Stimulated activated CD8-positive, alpha-beta memory T cell treated with anti-CD3 and anti-CD28 coated beads, Interleukin-15, amount 100 ng/mL, for 4 hours (primary cell): ENCODE results near the gene MCOLN1.

Experiments
- DNase-seq, 2 donors: peaks; one replicate each; pipeline ENCODE4 v3.0.0-alpha.2; 2020; ENCODE audit warnings: low read depth in 2 of 2

MCOLN1 gene

DNA sequence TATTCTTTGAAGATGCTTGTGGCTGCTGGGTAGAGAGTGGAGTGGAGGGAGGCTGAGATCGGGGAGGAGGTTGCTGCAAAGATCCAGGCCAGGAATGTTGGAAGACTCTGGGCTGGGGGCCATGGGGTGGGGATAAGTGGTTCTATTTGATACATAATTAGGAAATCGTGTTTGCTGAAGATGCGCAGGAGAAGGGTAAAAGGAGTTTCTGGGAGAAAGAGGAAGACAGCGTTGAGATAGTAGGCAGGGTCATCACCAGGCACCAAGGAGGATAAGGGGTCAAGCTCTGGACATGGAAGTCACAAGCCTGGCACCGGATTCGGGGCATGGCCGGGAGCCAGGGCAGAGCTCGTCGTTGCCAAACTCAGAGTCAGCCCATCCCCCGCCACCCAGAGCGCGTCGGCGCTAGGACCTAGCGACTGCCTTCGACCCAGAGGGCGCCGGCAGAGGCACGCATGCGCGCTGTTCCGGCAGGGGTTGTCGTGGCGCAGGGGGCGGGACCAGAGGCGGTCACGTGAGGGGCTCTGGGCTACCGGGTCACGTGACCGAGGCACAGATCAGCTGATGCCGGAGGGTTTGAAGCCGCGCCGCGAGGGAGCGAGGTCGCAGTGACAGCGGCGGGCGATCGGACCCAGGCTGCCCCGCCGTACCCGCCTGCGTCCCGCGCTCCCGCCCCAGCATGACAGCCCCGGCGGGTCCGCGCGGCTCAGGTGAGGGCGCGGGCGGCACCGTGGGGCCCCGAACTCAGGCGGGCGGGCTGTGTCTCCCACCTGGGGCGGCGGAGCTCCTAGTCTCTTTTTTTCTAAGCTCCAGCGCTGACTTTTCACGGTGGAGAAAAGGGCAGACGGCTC, at the start of gene MCOLN1:
Gene MCOLN1 (plus strand): TSS at position 553 of the 851 bp plus-strand sequence. CDS start 127 bp downstream, at position 680.
- DNase-seq = peak; percentile 99

DNA sequence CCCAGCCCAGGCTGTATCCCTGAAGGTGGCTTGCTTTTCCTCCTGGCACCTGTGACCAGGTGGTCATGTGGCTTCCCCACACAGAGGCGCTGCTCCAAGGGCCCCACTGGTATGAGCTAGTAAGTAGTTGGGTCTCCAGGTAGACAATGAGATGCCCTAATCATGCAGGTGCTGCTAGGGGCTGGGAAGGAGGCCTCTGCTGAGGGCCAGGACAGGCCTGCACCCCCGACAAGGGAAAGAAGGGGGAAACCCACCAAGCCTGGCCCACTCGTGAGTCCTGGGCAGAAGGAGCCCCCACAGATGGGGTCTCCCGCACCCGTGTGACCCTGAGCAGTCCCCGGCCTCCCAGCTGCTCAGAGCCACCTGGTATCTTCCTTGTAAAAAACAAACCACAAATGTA, 46.8 kb upstream of the MCOLN1 start:
- DNase-seq = no peak

DNA sequence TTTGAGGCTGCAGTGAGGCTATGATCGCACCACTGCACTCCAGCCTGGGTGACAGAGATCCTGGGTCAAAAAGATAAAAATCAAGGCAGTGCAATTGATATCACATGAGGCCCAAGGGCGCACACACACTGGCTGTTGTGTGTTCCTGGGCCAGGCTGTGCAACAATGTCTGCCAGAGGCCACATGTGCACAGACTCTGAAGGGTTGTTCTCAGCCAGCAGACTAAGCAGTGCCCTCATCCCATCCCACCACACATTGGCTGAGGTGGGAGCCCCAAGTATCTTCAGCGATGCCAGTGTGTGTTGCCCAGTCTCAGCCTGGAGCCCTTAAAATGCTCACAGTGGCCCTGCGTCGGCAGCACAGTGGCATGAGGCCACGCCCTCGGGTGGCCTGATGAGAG, 46.2 kb upstream of the MCOLN1 start:
- no peak for DNase-seq

DNA sequence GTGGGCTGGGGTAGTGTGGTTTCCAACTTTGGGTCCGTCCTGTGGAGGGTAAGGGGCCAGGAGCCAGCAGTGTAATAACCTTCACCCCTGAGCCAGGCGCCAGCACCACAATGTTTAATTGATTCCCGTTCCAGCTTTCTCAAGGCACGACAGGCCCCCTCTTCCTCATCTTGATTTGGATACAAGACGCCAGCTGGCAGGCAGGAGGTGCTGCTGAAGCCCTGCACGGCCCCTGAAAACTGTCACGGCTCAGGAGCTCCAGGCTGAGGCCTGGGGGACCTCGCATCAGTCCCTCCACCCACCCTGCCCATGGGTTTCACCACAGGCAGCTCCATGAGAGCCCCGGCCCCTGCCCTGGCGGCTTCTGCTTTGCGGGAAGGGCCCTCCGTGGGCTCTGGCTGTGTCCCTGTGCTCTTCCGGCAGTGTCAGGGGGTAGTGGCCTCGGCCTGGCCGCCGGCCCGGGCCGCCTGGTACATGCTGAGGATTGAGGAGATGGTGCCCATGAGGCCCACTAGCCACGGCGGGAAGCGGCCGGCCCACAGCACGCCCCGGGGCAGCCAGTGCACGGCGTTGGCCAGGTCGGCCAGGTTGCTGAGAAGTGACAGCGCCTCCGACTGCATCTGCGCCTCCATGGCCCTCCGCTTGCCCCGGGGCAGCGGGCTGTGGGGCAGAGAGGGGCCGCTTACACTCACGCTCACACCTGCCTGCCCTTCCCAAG, 45.5 kb upstream of the MCOLN1 start:
- DNase-seq = no peak

DNA sequence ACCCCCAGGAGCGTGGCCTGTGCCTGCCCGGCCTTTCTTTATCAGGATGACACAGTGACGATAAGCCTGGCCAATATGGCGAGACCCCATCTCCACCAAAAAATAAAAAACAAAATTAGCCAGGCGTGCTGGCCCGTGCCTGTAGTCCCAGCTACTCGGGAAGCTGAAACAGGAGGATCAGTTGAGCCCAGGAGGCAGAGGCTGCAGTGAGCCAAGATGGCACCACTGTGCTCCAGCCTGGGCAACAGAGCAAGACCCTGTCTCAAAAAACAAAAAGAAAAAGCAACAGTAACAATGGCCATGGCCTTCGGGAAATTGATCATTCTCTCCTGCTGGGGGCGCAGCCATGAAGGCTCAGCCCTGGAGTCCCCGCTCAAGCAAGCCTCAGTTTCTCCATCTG, 44.7 kb upstream of the MCOLN1 start:
- no peak for DNase-seq

DNA sequence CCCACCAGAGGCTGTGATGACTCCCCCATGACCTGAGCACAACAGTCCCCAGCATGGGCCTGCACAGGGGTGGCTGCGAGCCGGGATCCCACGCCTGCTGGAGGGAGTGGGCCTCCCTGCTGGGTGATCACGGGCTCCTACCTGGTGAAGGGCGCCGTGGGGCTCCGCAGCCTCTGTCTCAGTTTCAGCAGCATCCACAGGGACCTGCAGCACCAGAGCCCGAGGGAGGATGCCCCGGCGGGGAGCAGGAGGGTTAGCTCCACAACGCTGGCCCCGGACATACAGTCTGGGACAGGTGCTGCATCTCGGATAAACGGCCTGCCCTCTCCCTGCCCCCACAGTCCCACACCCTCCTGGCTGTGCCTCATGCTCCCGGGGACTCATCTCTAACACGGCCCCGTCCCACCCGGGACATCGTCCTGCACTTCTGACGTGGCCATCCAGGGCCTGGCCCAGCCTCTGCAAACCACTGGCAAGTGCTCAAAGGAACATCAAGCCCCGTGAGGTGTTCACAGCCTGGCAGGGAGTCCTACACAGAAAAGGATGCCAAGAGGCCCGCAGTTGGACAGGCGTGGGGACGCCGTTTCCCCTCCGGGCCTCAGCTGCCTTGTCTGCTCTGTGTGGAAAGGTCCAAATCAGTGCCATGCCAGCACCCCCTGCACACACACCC, 44.1 kb upstream of the MCOLN1 start:
- no peak for DNase-seq

DNA sequence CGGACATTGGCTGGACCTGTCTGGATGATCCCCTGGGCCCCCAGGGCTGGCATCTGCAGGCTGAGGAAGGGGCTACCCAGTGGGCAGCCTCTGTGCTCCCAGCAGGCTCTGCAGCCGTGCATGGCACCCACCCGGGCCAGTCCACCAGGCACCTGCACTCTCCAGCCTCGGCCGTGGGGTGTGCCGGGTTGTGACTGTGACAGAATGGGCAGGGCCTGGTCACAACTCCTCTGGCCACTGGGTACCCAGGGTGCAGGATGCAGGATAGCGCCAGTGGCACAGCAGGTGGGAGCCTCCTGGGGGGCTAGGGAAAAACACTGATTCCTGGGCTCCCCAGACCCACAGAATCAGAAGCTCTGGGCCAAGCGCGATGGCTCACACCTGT, 43.6 kb upstream of the MCOLN1 start:
- DNase-seq = no peak

DNA sequence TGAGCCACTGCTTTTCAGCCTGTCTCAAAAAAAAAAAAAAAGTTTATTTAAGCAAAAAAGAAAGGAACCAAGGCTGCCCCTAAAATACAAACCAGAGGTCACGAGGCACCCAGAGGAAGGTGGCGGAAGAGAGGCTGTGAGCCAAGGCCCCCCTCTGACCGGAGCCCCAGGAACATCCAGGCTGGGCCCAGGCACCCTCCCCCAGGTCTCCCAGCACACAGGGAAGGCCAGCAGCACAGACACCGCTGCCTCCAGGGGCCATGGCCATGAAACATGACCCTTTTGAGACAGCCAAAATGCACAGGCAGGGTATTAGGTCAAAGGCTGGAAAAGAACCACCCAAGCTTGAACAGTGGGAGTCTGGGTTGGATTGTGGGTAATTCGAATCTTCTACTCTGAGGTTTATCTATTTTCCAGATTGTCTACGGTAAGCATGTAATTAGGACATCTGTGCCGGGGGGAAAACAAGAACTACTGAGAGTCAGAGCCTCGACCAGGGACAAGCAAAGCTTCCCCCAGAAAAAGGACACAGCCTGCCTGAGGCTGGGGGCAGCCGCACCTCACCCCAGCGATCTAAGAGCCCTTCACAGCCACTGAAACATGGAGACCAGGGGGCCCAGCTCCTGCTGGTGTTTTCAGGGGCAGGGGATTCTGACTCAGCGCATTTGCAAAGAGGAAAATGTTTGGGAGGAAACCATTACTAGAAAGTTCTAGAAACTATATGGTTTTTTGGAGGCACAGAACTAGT, 42.0 kb upstream of the MCOLN1 start:
- no peak for DNase-seq

DNA sequence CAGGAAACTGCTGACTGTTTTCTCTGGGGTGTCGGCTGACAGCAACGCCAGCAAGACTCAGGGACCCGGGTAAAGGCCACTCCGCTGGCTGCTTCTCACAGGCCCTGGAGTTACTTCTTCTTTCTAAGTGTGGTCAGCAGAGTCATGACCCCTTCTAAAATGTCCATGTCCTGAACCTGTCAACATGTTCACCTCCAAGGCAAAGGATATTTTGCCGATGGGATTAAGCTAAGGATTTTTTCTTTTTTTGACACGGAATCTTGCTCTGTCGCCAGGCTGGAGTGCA, 41.5 kb upstream of the MCOLN1 start:
- DNase-seq = no peak

DNA sequence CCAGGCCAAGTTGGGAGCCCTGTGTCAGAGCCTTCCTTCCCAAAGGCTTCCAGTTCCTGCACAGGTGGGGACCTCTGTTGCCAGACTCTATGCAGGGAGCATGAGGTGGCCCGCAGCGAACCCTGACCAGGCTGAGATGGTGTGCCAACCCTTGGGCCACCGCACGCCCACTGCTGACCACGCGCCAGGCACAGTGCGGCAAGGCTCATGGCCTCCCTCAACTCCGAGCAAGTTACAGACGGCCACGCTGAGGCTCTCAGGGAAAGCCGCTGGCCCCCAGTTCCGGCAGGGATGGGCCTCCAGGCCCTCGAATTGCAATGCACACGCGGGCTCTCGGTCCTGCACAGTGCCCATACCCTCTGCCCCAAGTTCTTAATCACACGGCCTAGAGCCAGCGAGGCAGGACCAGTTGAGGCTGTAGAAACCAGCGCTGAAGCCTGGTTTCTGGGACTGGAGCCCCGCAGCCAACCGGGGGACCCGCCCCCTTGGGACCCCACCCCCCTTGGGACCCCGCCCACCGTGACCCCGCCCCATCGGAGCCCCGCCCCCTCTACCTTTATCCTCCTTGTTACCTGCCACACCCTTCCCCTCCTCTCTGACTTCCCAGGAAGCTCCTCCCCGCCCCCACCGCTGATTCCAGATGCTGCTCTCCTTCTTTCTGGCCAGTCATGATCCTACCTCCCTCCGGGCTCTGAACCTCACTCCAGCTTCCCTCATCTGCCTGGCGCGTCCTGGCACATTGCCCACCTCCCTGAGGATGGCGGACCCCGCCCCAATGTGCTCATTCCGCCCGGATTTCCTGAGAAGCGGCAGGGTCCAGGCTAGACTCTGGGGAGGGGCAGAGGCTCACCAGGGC, 39.6 kb upstream of the MCOLN1 start:
- no peak for DNase-seq

DNA sequence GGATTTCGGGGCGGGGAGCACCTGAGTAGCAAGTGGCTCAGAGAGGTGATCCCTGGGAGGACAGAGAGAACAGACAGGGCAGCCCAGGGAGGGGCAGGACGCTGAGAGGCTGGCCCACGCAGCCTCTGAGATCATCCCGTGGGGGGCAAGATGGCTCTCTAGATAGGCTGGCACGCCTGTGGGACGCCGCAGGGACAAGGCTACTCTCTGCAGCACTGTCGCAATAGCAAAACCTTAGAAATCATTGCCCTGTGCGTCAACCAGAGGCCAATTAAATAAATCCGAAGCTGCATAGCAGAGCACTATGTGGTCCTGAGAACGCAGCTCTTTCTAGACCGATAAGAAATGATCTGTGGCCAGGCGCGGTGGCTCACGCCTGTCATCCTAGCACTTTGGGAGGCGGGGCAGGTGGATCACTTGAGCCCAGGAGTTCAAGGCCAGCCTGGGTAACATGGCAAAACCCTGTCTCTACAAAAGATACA, 38.7 kb upstream of the MCOLN1 start:
- DNase-seq = no peak

DNA sequence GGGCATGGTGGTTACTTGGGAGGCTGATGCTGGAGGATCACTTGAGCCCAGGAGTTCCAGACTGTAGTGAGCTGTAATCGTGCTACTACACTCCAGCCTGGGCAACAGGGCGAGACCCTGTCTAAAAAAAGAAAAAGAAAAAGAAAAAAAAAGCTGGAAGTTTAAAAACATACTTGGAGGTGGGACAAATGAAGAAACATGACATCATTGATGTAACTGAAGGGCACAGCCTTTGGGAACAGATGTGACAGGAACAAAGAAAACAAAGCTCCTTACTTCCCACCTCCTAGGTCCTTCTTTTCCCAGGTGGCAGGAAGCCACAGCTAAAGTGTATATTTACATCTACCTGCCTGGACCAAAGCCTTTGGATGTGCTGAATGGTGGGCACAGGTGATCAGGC, 35.5 kb upstream of the MCOLN1 start:
- DNase-seq = no peak

DNA sequence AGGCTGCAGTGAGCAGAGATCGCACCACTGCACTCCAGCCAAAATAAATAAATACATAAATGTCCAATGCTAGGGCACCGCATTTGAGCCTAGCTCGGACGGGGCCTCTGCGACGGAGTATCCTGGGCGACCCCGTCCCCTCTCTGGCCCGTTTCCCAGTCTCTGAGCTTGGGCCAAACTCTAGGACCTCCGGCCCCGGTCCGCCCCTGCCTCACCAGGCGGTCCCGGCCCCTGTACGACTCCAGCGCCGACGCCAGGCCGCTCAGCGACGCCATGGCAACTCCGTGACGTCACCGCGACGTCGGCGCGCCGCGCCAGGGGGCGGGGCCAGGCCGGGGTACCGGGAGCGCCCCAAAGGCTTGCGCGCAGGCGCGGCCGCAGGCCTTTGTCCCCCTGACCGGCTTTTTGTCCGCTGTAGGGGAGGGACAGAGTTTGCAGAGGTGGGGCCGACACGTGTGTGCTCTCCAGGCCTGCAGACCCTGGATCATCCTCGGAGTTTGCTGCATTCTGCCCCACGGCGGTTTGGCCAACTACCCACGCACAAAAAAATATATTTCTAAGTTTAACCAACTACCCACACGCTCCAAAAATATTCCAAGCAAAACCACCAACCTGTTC, 33.6 kb upstream of the MCOLN1 start, which contains the start of gene PEX11G:
Gene PEX11G (minus strand): TSS at position 300 of the 618 bp plus-strand sequence. CDS start 25 bp downstream, at position 275.
- DNase-seq = peak; percentile 79 to 84

DNA sequence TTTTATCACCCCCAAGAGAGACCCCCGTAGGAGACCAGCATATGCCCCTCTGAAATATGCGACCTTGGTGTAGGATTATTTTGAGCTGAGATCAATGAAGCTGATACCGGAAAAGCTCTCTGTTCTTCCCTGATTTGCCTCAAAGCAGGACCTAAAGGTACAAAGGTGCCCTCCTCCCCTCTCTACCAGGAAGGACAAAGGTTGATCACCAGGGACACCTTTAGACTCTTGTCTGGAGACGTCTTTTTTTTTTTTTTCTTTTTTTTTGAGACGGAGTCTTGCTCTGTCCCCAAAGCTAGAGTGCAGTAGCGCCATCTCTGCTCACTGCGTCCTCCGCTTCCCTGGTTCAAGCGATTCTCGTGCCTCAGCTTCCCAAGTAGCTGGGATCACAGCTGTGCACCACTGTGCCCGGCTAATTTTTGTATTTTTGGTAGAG, 32.8 kb upstream of the MCOLN1 start:
- no peak for DNase-seq

DNA sequence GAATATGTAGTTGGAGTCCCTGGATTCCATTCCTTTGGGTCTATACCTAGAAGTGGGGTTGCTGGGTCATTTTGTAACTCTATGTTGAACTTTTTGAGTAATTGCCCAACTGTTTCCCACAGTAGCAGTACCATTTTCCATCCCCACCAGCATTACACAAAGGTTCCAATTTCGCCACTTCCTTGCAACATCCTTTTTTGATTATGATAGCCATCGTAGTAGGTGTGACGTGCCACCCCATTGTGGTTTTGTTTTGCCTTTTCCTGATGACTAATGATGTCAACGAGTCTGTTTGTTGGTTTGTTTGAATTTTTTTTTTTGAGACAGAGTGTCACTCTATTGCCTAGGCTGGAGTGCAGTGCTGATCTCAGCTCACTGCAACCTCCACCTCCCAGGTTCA, 30.3 kb upstream of the MCOLN1 start:
- peak in 1 of 2 donors; percentile 32 for DNase-seq

DNA sequence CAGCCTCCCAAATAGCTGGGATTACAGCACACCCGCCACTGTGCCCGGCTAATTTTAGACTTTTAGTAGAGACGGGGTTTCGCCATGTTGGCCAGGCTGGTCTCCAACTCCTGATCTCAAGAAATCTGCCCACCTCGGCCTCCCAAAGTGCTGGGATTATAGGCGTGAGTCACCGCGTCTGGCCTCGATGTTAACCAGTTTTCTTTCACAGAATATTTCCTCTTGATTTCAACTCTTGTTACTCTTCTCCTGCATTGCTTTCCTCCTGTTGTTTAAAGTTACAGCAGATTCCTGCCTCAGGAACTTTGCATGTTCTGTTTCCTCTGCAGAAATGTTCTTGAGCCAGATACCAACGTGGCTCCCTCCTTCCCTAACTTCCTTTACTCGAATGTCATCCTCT, 29.9 kb upstream of the MCOLN1 start:
- DNase-seq = no peak

DNA sequence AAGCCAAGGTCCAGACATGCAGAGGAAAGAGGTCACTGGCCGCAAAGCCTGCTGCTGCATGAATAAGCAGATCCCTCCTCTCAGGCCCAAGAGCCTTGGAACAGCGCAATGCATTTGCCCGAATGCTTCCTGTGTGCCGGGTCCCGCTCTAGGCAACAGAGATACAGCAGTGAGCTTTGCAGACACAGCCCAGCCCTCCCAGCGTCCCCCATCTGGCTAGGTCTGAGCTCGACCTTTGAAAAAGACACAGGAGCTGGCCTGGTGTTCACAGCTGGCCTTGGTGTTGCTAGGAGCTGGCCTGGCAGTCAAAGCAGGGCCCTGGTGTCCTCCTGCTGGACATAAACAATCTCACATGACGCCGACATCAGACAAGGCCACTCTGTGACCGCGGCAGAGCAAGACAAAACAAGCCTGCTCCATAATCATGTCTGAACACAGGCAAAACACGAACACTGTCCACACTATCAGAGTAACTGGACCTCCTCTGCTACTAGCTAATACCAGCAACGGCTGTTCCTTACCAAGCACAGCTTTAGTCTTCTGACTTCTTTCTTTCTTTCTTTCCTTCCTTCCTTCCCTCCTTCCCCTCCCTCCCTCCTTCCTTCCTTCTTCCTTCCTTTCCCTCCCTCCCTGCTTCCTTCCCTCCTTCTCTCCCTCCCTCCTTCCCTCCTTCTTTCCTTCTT, 27.9 kb upstream of the MCOLN1 start:
- no peak for DNase-seq

DNA sequence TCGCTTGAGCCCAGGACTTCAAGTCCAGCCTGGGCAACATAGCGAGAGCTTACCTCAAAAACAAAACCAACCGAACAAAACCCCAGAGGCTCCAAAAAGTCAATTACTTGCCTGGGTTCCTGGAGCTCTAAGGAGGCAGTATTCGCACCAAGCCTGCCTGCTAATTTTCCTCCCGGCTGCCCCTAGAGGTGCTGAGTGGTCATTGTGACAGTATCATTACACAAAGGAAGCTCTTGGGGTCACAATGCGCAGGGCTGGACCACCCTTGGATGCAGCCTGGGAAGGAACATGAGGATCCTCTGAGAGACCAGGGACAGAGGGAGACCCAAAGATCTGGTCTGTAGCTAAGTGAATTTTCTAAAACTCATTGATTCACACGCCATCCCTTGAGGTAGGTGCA, 25.1 kb upstream of the MCOLN1 start:
- no peak for DNase-seq

DNA sequence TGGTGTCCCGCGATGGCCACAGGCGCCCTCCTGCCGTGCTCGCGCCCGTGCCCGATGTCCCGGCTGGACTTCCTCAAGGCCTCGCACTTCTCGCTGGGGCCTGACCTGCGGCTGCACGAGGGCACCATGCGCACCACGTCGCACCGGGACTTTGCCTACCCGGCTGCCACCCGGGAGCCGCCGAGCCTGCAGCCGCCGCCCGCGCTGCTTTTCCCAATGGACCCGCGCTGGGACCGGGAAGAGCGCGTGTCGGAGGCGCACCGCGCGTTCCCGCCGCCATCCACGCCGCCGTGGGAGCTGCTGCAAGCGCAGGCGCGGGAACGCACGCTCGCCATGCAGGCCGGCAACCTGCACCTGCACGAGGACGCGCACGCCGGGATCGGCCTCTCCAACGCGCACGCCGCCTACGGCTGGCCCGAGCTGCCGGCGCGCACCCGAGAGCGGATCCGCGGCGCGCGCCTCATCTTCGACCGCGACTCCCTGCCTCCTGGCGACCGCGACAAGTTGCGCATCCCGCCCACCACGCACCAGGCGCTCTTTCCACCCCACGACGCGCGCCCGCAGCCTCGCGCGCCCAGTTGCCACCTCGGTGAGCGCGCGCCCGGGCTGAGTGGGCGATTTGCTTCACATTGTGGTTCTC, 21.5 kb upstream of the MCOLN1 start:
- DNase-seq = no peak
